Caco-2 (cell line): ENCODE data around the gene GBP7. TPM values are rescaled to one million over a fixed set of nuclear protein-coding genes. Genes with fewer than 3 reads are reported as not detected.

Source experiments
- BruUV-seq: library from RNA; stranded (reverse); fragments of 400-500 nt; replicated peaks from 2 replicates; lab custom pipeline; 2021; lab: Mats Ljungman, UMichigan
- CTCF ChIA-PET: fragments of 300-600 bp; sonication (Branson Sonifier 250); formaldehyde crosslinking; loops from one replicate; lab custom pipeline; 2022; ENCODE audit warnings: antibody characterized with exemption; lab: Charles Lee
- POLR2A ChIA-PET: fragments of 300-600 bp; sonication (Branson Sonifier 250); formaldehyde crosslinking; loops from one replicate; lab custom pipeline; 2022; ENCODE audit warnings: antibody characterized with exemption; lab: Charles Lee
- DNase-seq, 2 experiments: peaks; one replicate each; pipeline versions ENCODE4 v3.0.0 to v3.0.0-alpha.2; 2020 to 2022
- H3K27me3 ChIP-seq: replicated peaks from 2 replicates; pipeline ENCODE4 v1.6.0; 2011; ENCODE audit warnings: low read length; ENCODE audit not compliant: control insufficient read depth, insufficient read depth
- H3K36me3 ChIP-seq: 2 replicates; pipeline ENCODE4 v1.5.1; 2011; ENCODE audit warnings: low read length; ENCODE audit not compliant: control insufficient read depth, insufficient read depth
- H3K4me1 ChIP-seq: fragments of 250-450 bp; sonication (Bioruptor Pico); 2 replicates; pipeline ENCODE4 v1.5.1; 2020; ENCODE audit warnings: mild to moderate bottlenecking
- H3K4me3 ChIP-seq: 2 replicates; pipeline ENCODE4 v1.5.1; 2011; ENCODE audit warnings: low read depth, mild to moderate bottlenecking, control low read depth, low read length
- H3K9me3 ChIP-seq: fragments of 250-450 bp; sonication (Bioruptor Pico); 2 replicates; pipeline ENCODE4 v1.5.1; 2020; ENCODE audit warnings: mild to moderate bottlenecking, moderate library complexity
- H3K27ac Mint-ChIP-seq: one replicate; pipeline ENCODE4 v1.8.0; 2022; ENCODE audit warnings: mixed read lengths; ENCODE audit not compliant: unreplicated experiment
- H3K27me3 Mint-ChIP-seq: one replicate; pipeline ENCODE4 v1.8.0; 2022; ENCODE audit warnings: mixed read lengths; ENCODE audit not compliant: insufficient read depth, unreplicated experiment
- H3K36me3 Mint-ChIP-seq: one replicate; pipeline ENCODE4 v1.8.0; 2022; ENCODE audit warnings: mild to moderate bottlenecking, mixed read lengths; ENCODE audit not compliant: insufficient read depth, unreplicated experiment
- H3K4me1 Mint-ChIP-seq: one replicate; pipeline ENCODE4 v1.8.0; 2022; ENCODE audit warnings: low read depth, mixed read lengths; ENCODE audit not compliant: unreplicated experiment
- H3K4me3 Mint-ChIP-seq: one replicate; pipeline ENCODE4 v1.8.0; 2022; ENCODE audit warnings: mild to moderate bottlenecking, moderate library complexity, mixed read lengths; ENCODE audit not compliant: unreplicated experiment
- H3K9me3 Mint-ChIP-seq: one replicate; pipeline ENCODE4 v1.8.0; 2022; ENCODE audit warnings: mixed read lengths; ENCODE audit not compliant: unreplicated experiment
- intact Hi-C: fragments of 100-400 bp; cut with micrococcal nuclease; formaldehyde crosslinking; loops from one replicate; pipeline ENCODE4 v1.10.0; 2022; ENCODE audit not compliant: unreplicated experiment
- total RNA-seq: library from RNA; stranded (reverse); gene quantifications from 2 replicates; pipeline ENCODE4 v1.2.3, GENCODE V29; 2022
- TF ChIP-seq, protein P1 (sequence below), 2 experiments: fragments of 200-600 bp in 1 of 2; IDR thresholded peaks; 1 replicate in 1 of 2; 2 replicates in 1 of 2; pipeline versions ENCODE4 v1.5.1 to v1.8.0; 2011 to 2022; ENCODE audit warnings: antibody characterized with exemption in 1 of 2, control low read depth in 1 of 2, inconsistent platforms in 1 of 2, low read depth in 1 of 2, low read length in 1 of 2, mild to moderate bottlenecking in 1 of 2, moderate library complexity in 1 of 2; ENCODE audit not compliant: insufficient read depth in 1 of 2, severe bottlenecking in 1 of 2, unreplicated experiment in 1 of 2

GBP7 gene
- total RNA-seq, 1 experiment from 2014 or later, result not detected

DNA sequence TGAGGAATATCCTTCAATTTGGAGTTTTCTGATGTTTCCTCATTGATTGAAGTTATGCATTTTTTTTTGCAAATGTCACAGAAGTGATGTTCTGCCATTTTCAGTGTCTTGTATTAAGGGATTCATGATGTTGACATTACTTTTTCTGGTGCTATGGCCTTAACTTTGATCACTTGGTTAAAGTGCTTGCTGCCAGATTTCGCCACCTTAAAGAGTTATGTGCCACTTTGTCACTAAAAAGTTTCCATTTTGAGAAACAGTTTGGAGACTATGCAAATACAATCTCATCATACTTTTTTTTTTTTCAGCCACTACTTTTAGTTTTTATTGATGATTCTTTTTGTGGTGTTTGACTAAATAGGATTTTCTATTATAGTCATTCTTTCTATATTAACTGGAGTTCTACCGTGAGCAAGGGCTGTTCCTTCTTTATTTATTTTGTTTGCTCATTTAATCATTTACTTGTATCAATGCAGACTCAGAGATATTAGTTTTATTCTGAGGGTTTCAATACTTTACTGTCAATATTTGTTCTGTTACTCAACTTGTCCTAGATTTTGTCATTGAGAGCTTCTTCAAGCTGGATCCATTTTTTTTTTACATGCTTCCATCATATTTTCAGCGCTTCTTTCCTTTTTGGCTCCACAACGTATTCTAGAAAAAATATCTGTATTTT lies 3.2 kb downstream of the GBP7 start:
- Histone ChIP-seq H3K27me3 (no peaks in the 10 kb centered on the region), H3K9me3 (no peaks in the 10 kb centered on the region), H3K4me1 (no peaks in the 10 kb centered on the region), H3K36me3 (no peaks in the 10 kb centered on the region), H3K4me3 (no peak overlapping the region)
- Mint-ChIP-seq H3K36me3 (no peaks in the 10 kb centered on the region), H3K9me3 (no peaks in the 10 kb centered on the region), H3K4me1 (no peaks in the 10 kb centered on the region), H3K27me3 (peaks cover 2% of the 10 kb centered on the region), H3K27ac (no peak overlapping the region), H3K4me3 (no peak overlapping the region)
- DNase-seq, result no peak
- TF ChIP-seq, protein P1, sequence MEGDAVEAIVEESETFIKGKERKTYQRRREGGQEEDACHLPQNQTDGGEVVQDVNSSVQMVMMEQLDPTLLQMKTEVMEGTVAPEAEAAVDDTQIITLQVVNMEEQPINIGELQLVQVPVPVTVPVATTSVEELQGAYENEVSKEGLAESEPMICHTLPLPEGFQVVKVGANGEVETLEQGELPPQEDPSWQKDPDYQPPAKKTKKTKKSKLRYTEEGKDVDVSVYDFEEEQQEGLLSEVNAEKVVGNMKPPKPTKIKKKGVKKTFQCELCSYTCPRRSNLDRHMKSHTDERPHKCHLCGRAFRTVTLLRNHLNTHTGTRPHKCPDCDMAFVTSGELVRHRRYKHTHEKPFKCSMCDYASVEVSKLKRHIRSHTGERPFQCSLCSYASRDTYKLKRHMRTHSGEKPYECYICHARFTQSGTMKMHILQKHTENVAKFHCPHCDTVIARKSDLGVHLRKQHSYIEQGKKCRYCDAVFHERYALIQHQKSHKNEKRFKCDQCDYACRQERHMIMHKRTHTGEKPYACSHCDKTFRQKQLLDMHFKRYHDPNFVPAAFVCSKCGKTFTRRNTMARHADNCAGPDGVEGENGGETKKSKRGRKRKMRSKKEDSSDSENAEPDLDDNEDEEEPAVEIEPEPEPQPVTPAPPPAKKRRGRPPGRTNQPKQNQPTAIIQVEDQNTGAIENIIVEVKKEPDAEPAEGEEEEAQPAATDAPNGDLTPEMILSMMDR (IDR thresholded peaks at IDR 0.05; ENCODE audit: insufficient read depth in 1 of 2, low read depth in 1 of 2, low read length in 1 of 2, severe bottlenecking in 1 of 2, unreplicated experiment in 1 of 2), result no peak
- CTCF ChIA-PET, result no interaction called here
- no TSS peak for BruUV-seq
- POLR2A ChIA-PET, result no interaction called here
- intact Hi-C loops, result no loop called here

- CTCF ChIA-PET, result no interaction called here
- POLR2A ChIA-PET, result no interaction called here
These were observed 4.8 kb downstream of the GBP7 start for GRCh38 chr1:89171067-89171438.

DNA sequence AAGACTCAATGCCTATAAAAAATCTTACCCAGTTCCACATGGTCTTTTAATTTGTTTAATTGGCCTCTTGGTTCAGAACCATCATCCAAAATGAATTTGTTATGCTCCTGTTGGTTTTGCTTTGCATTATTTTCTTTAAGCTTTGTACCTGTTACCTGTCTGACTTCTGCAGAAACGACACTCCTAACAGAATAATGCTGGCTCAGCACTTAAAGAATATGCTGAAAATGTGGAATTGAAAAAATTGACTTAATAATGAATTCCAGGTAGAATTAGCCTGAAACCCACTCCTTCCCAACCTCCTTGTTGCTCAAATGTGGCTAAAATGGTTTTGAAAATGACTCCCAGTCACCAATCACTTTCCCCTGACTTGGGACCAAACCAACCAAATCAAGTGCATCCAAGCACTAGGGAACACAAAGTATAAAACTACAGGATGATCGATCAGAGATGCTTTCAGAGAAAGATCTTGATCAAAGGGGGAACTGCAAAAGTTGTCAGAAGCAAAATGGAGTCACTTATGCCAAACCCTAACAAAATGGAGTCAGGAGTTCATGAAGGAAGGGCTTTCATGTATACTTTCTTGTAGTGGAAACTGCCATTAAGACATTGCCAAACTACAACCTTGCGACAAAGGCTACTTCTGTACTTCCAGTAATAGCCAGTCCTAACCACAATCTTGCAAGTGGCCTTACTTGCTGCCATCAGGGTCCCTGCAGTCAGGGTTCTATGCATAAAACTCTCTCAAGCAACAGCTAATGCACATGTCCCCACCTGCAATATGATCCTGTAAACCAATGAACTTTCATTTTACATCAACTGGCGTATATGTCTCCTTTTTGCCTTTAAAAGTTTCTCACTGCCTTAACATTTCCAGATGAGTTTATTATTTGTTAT lies 5.4 kb downstream of the GBP7 start:
- Mint-ChIP-seq H3K27ac (no peak overlapping the region), H3K9me3 (no peaks in the 10 kb centered on the region), H3K4me1 (no peaks in the 10 kb centered on the region), H3K4me3 (no peak overlapping the region), H3K36me3 (no peaks in the 10 kb centered on the region), H3K27me3 (no peaks in the 10 kb centered on the region)
- POLR2A ChIA-PET, result no interaction called here
- DNase-seq, result no peak
- no peak overlapping the region for H3K4me3 ChIP-seq
- no peaks in the 10 kb centered on the region; the same call in 1 of the 2 replicates for H3K27me3 ChIP-seq
- no TSS peak for BruUV-seq
- intact Hi-C loops, result no loop called here
- CTCF ChIA-PET, result no interaction called here
- TF ChIP-seq, protein P1 (IDR thresholded peaks at IDR 0.05; ENCODE audit: insufficient read depth in 1 of 2, low read depth in 1 of 2, low read length in 1 of 2, severe bottlenecking in 1 of 2, unreplicated experiment in 1 of 2), result no peak
- H3K9me3 ChIP-seq, result no peaks in the 10 kb centered on the region
- no peaks in the 10 kb centered on the region for H3K36me3 ChIP-seq
- H3K4me1 ChIP-seq, result no peaks in the 10 kb centered on the region

More at GRCh38 chr1:89171067-89171438, 4.8 kb downstream of the GBP7 start:
- Mint-ChIP-seq H3K4me1 (no peaks in the 10 kb centered on the region), H3K4me3 (no peak overlapping the region), H3K27ac (no peak overlapping the region), H3K36me3 (no peaks in the 10 kb centered on the region), H3K9me3 (no peaks in the 10 kb centered on the region), H3K27me3 (no peaks in the 10 kb centered on the region)
- BruUV-seq, result no TSS peak
- intact Hi-C loops, result no loop called here
- no peak for DNase-seq
- TF ChIP-seq, protein P1 (IDR thresholded peaks at IDR 0.05; ENCODE audit: insufficient read depth in 1 of 2, low read depth in 1 of 2, low read length in 1 of 2, severe bottlenecking in 1 of 2, unreplicated experiment in 1 of 2), result no peak
- Histone ChIP-seq H3K4me1 (no peaks in the 10 kb centered on the region), H3K4me3 (no peak overlapping the region), H3K9me3 (no peaks in the 10 kb centered on the region), H3K27me3 (no peaks in the 10 kb centered on the region; the same call in 1 of the 2 replicates), H3K36me3 (no peaks in the 10 kb centered on the region)
